Endothelial cell of hepatic sinusoid (primary cell): ENCODE data around the gene SPATA20.

Experiments
- in situ Hi-C: cut with HindIII; loops from 2 replicates; pipeline ENCODE4 v1.10.0; 2017; ENCODE audit warnings: low sequenced_read_pairs

The SPATA20 gene

DNA sequence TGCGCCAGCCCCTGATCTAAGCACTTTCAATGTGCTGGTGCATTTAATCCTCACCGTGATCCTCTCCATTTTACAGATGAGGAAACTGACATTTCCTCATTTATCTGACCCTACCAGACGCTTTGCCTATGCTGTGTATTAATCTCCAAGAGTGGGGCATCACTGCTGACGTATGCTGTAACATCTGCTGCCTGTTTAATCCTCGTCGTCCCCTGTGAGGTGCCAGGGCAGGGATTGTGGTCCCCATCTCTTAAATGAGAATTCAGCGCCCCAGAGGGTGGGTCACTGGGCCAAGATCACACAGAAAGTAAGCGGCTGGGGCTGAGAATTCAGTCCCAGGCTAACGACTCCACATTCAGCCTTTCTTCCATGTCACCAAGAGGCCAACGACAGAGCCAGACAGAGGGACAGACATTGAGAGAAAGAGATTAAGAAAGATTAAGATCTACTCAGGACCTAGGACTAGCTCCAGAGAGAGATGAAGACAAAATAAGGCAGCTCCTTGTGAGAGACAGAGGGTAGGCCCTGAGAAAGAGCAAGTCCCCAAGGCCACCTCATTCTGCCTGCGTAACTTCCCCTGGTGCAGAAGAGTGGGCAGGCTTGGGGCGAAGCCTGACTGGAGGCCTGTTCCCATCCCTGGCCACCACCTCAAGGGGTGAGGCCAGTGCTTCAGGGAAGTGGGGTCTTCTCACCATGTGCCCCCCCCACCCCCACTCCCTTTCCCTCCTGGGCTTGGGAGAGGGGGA, 27.1 kb downstream of the SPATA20 start:
- in situ Hi-C loops: no loop called here

- in situ Hi-C loops: no loop called here
These were observed 28.7 kb downstream of the SPATA20 start for GRCh38 chr17:50575581-50576210.

GRCh38 chr17:50576864-50577263, 29.9 kb downstream of the SPATA20 start:
- in situ Hi-C loops: no loop called here

- in situ Hi-C loops: no loop called here
These were observed 30.5 kb downstream of the SPATA20 start for GRCh38 chr17:50577451-50577954.

DNA sequence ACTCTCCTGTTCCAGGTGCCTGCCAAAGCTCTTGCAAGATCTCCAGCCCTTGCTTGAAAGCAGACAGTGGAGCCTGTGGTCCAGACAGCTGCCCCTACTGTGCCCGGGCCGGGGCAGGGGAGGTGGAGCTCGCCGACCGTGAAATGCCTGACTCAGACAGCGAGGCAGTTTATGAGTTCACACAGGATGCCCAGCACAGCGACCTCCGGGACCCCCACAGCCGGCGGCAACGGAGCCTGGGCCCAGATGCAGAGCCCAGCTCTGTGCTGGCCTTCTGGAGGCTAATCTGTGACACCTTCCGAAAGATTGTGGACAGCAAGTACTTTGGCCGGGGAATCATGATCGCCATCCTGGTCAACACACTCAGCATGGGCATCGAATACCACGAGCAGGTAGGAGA, 31.2 kb downstream of the SPATA20 start:
- in situ Hi-C loops: no loop called here

DNA sequence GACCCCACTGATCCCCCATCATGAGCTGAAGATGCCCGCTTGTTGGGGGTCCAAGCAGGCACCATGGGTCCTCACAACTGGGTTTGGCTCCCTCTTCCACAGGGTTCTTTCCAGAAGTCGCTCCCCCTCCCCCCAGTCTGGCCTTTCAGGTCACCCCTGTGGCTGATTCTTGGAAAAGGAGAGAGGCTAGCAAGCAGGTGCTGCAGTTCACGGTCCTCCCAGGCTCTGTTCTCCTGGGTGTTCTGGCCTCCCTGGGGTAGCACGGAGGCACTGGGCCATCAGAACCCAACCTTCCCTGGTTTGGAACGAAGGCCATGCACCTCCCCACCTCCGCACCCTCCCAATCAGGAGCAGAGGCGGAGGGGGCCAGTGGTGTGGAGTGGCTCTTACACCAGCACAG, 32.4 kb downstream of the SPATA20 start:
- in situ Hi-C loops: no loop called here

DNA sequence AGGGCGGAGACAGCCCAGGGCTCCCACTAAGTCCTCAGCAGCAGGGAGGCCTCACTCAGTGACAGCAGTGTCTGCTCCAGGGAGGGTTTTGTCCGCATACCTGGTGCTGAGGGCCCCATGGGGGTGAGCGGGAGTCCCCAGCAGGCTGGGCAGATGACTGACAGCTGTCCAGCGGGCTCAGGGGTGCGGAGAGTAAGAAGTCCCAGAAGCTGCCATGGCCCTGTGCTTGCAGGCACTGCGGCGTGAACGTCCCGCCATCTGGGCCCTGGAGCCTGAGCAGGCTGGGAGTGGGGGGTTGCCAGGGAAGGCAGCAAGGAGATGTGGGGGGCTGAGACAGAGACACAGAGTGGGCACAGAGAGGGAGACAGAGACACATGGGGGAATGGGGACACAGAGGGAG, 33.7 kb downstream of the SPATA20 start:
- in situ Hi-C loops: no loop called here

DNA sequence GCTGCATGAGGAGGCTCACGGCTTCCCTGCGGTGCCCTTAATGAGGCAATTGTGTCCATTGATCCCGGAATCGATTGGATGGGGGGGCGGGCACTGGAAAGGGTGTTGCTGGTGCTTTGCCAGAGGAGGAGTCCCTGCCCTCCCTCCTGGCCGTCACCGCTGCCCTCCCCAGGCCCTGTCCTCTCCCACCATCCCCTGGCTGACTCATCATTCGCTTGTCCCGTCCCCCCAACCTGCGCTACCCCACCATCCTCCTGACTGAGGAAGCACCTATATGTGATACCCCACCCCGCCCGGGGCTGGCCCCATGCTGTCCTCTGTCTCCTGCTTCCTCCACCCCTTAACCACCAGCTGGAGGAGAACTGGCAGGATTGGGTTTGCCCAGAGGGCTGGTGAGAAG, 34.3 kb downstream of the SPATA20 start:
- in situ Hi-C loops: no loop called here

DNA sequence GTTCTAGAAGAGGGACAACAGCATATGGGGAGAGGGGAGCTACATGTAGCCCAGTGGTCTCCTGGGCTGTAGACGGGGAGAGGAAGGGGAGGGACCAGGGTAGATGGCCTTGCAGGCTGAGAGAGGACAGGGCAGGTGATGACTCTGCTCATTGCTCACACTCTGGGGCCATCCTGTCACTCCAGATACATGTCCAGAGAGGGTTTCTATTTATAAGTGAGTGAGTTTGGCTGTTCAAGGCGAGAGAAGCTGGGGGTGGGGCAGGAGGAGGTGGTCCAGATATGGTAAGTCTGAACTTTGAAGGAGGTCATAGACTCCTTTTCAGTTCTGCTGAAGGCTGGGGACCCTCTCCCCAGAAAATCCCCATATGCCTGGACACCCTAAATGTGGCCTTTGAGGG, 35.8 kb downstream of the SPATA20 start:
- in situ Hi-C loops: no loop called here

DNA sequence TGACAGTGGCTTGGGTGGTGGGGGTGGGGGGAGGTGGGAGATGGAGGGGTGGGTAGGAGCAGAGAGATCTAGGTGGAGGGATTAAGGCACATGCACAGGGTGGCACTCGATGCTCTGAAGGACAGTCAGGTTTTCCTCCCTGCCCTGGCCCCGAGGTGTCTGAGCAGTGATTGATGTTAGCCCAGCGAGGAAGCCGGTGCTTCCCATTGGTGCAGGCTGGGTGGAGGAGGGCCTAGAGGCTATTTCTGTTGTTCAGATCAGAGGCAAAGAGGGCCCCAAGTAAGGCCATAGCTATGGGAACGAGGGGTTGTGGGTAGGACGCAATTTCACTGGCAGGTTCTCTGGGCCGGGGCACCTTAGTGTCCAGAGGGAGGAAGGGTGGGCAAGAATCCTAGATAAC, 36.7 kb downstream of the SPATA20 start:
- in situ Hi-C loops: no loop called here

- in situ Hi-C loops: no loop called here
These were observed 37.1 kb downstream of the SPATA20 start for GRCh38 chr17:50584116-50584515.

DNA sequence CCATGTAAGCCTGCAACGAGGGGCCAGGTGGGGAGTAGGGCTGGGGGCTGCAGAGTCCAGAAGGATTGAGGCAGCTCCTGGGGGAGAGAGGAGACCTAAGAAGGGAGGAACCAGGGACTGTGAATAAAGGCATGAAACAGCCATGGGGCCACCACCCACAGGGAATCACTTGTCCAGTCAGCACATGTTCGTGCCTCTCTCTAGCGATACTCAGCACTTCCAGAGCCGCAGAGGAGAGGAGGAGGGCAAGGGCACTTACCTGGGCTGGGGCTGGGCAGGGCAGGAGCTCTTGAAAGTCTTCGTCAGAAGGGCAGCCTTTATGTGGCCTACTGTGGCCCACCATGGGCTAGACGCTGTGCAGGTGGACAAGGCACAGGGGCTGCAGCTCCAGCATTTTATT, 37.8 kb downstream of the SPATA20 start:
- in situ Hi-C loops: no loop called here

- in situ Hi-C loops: no loop called here
These were observed 38.4 kb downstream of the SPATA20 start for GRCh38 chr17:50585346-50585745.

DNA sequence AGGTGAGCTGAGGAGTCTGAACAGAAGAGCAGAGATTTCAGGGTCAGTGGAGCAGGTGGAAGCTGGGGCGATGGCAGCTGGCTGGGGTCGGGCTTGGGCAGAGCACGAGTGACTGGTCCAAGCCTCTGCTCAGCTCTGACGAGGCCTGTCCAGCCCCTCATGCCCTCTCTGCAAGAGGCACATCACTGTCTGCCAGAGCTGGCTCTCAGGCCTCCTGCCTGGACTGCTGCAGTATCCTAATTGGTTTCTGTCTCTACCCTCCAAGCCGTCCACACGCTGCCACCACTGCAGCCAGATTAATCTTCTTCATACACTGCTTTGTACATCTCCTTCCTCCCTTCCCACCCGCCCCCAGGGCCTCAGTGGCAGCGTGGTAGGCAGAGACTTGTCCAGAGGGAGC, 38.9 kb downstream of the SPATA20 start:
- in situ Hi-C loops: no loop called here

DNA sequence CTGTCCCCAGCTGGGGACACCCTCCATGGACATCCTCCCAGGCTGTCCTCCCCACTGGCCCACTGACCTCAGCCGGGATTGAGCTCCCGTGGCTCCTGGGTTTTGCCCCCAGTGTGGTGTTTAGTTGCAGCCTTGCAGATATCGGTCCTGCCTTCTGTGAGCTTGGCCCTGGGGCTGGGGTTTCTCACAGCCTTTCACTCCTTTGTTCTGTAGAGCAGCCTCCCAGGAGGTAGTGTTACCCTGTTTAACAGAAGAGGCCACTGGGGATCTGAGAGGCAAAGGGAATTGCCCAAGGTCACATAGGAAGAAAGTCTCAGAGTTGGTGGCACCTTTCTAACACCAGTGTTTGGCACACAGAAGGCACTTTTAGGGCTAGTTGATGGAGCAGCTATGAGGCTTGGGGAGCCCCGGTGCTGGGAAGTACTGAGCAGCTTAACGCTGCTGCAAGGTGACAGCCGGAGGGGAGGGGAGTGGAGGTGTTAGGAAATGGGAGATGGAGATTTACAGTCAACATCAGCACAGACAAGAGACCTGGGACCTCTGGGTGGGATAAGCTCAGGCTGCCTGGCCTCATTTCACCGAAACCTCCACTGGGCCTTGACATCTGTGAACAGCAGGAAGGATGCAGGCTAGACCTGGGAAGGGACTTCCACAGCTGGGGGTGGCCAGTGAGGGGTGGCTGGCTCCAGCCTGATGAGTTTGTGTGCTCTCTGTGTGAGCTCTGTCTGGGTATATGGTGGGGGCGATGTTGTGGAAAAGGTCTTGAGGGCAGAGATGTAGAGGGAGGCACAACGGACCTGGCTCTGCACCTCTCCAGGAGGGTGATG, 39.7 kb downstream of the SPATA20 start:
- in situ Hi-C loops: no loop called here

GRCh38 chr17:50587571-50587970, 40.6 kb downstream of the SPATA20 start:
- in situ Hi-C loops: no loop called here

- in situ Hi-C loops: no loop called here
These were observed 41.5 kb downstream of the SPATA20 start for GRCh38 chr17:50588391-50589049.

- in situ Hi-C loops: no loop called here
These were observed 42.2 kb downstream of the SPATA20 start for GRCh38 chr17:50589095-50589705.

DNA sequence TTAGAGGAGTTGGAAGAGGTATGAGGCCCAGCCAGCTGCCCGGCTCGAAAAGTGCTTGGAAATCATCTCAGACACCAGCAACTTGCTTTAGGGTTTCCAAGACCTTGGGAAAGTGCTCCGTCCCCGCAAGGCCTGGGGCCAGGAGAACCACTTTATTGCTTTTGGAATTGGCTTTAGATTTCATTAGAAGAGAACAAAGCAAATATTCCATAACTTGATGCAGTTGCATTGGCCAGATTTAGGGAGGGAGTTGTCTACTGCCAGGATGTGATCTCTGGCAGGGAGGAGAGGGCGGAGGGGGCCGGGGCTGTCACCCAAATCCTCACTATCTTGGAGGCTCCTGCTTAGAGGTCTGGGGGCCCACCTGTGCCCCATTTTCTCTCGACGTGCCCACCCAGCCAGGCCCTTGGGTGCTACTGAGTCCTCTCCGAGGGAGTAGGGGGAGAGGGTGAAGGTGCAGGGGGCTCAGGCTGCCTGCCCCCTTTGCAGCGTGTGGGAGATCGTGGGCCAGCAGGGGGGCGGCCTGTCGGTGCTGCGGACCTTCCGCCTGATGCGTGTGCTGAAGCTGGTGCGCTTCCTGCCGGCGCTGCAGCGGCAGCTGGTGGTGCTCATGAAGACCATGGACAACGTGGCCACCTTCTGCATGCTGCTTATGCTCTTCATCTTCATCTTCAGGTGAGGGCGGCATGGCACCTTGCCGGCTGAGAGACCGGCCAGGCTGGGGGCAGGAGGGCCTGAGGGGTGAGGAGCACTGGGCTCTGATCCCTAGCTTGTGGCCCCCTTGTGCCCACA, 44.2 kb downstream of the SPATA20 start:
- in situ Hi-C loops: loop anchor here (5.0 kb wide), 1 partner anchor 36 kb away; no protein-coding TSS in a partner anchor

GRCh38 chr17:50593321-50593720, 46.3 kb downstream of the SPATA20 start:
- in situ Hi-C loops: loop anchor here (5.0 kb wide), 1 partner anchor 34 kb away; no protein-coding TSS in a partner anchor
